HTR-8/SVneo (cell line): Measurements from ENCODE around the gene FLACC1.
"Not testable (repeated sequence)": the region's sequence is repeated elsewhere in the genome, so short reads cannot be mapped to it uniquely, and the experiment has no call there.

ENCODE experiments used
- DNase-seq: peaks from one replicate; pipeline ENCODE4 v3.0.0; 2011; ENCODE audit warnings: low spot score, mixed read lengths; ENCODE audit not compliant: insufficient read length
- FAIRE-seq: peaks from 2 replicates; lab custom pipeline; 2011; peaks lifted over from hg19 to GRCh38; lab: Jason Lieb, UNC

FLACC1 gene, protein sequence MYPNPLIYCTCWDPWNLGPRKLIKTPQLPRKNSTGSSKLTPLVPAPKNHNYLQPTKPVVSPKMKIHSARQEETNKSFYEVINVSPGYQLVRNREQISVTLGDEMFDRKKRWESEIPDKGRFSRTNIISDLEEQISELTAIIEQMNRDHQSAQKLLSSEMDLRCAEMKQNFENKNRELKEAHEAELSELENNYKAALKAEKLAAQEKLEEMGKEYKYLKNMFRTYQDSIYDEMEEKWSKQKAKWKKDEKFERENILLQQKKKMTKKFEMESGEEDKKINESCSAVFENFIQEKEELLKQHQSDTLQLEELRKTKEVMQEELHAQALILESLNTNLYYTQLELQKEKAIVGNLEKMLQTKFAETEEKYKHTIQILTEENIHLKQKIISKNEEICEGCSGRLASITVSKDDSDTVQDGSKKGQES

DNA sequence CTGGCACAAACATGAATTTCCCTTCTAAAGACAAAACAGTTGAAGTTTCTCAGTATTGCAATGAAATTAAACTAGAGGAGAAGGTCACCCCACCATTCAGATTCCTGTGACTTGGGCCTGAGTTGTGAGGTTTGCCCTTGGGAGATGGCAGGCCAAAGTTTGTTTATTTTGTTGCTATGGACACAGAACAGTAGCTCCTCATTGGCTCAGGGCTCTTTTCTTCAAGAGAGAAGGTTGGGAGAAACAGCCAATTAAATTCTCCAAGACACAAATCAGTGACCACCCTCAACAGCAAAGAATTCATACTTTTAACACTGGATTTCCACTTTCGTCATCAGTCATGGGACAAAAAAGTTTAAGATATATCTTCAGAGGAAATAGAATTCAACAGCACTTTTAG lies at the start of gene FLACC1:
Gene FLACC1, minus strand, starts transcription at position 125 of the 400 bp plus-strand sequence. CDS start 5,941 bp downstream, outside the sequence.
- FAIRE-seq: no peak
- DNase-seq: peak; percentile 56

DNA sequence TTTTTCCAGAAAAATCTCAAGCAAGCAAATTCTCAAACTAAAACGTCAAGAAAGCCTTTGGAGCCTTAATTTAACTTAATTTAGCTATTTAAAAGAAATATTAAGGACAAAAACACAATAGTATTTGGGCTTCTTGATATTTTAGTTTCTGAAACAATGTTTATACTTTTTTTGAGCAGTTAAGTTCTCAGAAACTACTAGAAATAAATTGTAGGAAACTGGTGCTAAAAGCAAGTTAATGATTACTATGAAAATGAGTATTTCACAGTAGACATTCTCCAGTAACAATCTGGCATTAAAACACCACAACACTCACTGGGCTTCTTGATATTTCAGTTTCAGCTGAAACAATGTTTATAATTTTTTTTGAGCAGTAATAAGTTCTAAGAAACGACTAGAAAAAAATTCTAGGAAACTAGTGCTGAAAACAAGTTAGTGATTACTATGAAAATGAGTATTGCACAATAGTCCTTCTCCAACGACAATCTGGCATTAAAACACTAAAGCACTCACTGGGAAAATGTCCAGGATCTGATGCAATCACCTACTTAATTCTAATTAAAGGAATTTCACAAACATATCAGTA lies 49.0 kb upstream of the FLACC1 start:
- no peak for FAIRE-seq
- DNase-seq: no peak

DNA sequence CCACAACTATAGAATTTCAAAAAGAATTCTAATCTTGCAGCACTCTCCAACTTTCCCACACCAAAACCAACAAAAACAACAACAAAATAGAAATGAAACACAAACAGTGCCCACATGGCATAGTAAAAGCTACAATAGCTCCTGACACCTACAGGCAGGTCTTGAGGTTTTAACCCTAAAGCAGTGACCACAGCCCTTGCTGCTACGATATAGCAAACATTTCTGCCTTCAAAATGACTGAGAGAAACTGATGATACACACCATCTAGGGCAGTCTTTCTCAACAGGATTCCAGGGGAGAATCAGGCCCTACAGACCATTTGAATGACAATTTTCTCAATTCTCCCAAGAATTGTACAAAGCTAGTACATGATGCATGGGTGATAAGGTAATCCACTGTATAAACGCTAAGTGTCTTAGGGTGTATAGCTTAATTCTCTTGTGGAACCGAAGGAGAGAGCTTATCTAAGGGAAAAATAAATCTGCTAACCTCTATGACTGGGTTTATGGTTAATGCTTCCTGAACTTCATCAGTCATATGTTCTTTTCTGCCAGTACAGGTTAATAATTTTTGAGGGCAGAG lies 47.6 kb upstream of the FLACC1 start:
- DNase-seq (no peak), FAIRE-seq (no peak)

DNA sequence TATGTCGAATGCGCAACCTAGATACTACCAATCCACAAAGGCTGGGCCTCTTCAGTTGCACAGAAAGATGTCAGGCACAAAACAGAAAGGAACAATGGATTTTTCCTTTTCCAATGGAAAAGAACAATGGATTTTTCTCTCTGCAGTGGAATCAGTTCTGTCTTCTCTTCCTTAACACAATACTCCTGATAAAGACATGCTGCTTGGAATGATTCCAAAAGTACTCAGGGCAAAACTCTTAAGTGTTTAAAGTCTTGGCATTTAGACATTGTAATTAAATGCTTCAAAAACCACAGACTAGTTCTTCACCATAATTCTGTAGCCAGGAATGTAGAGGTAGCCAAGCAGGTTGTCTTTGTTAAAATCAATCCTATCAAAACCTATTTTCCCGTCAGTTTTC lies 46.7 kb upstream of the FLACC1 start:
- DNase-seq (no peak), FAIRE-seq (peak; percentile 13)

DNA sequence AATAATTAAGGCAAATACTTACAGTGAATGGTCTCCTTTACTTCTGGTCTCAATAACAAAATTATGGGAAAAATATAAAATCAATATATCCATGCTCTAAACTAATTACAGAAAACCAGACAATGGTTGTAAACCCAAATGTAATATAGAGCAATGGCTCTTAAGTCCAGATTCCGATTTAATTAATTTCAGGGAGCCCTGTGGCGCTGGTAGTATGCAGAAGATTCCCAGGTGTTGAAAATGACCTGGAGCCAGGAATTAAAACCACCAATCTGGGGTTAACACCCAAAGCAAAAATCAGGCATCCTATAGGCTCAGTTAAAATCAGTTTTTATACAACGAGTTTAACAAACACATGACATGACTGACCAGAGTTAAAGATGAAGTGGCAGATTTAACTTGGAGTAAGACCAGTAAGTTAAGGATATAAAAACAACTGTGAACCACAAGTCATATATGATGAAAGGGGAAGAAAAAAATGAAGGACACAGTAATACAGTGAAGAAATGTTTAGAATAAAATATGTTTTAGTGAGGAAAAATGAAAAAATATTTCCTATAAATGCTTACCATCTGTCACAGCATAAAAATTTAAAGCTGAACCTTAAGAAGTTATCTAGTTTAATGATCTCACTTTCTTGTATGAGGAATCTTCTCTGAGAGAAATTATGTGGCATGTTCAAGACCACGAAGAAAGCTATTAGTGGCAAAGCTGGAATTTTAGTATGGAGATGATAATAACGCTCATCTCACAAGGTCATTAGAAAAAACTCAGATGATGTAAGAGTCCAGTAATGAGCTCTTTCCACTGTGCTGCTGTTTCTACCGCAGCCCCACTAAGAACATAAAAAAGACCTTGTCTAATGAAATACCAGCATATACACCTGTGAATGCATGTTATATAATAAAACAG lies 45.8 kb upstream of the FLACC1 start:
- DNase-seq (no peak), FAIRE-seq (no peak)

DNA sequence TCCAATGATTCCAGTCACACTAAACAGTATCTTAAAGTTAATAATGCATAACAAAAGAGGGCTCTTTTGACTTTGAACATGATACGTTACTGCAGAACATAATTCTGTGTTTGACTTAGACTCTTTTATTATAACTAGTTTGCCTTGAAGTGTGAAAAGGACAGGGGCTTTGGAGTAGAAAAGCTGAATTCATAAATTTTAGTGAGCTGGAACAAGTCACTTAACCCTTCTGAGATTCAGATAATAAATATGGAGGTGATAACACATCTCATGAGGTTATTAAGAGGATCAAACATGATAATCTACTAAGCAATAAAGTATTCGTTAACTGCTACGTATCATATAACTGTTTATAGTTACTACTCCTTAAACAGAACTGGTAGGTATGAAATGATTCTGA lies 44.7 kb upstream of the FLACC1 start:
- DNase-seq: no peak
- no peak for FAIRE-seq

DNA sequence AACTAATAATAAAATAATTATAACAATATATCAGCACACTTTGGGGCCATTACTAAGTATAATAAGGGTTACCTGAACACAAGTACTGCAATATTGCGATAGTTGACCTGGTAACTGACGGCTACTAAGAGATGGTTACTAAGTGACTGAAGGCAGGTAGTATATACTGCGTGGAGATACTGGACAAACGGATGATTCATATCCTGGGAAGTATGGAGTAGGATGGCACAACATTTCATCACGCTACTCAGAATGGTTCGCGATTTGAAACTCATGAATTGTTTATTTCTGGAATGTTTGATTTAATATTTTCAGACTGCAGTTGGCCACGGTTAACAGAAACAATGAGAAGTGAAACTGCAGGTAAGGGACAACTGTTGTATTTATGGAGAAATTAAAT lies 39.5 kb upstream of the FLACC1 start:
- no peak for FAIRE-seq
- DNase-seq: no peak

DNA sequence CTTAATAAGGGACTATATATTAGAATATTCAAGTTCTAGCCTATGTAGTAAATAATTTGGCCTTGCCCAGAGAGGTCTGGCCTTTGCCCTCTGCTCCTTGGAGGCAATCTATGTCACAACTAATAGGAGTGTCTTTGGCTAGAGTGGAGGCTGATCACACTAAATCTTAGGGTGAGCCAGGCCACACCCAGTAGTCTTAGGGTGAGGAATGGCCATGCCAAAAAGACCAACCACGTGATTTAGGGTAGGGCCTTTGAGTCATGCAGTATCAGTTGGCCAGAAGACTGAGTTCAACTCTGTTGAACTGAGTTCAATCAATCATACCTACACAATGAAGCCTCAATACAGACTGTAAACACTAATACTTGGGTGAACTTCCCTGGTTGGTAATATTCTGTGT lies 26.0 kb upstream of the FLACC1 start:
- FAIRE-seq (no peak), DNase-seq (no peak)

DNA sequence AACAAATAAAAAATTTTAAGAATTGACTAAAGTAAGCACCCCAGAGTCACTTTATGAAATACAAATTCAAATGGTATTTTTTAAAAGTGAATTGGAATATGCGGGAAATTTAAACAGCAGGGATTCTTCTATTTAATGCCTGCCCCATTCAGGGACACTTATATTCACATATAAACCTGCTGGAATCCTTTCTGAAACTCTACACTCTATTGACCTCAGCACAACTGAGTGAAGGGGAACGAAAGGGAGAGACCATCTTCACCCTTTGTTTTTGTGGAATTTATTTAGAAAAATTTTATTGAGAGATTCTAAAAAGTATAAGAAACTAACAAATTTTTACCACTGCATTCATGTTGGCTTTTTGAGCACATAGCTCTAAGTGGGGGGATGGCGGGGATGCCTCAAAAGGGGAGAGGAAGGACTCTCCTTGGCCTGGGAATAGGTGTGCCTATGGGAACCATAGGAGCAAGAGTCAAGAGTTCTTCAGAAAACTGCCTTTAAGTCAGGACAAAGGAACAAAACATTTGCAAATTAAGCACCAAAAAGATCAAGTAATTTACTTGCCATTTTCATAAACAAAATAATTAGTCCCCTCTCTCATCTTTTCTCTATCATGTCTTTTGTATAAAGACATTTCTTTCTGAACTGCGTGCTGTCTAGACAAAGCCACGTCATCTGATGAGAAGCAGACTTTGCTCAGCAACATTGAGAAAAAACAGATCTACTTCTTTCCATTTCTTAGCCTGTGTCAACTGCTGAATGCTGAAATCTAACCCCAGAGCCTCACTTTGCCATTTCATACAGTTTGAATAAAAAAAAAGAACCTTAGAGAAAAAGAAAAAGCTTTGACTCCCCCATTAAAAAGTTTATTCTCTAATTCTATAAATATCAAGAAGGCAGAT lies 21.6 kb upstream of the FLACC1 start:
- FAIRE-seq (no peak), DNase-seq (no peak)

DNA sequence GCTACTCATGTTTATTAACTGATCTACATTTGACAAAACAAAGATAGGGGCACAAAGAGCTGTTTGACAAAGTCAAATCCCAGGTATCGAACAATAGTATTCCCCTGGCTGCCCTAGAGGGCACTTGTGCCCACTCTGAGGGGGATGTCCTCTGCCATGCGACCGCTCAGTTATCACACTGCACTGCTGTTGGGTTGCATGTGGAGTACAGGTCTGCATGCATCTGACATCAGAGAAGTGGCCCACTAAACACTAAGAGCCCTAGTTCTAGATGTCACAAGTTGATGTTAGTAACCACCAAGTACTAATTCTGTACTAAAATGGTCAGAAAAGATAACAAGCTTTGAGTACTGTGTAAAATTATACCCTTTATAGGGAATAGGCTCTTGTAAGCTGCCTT lies 20.1 kb upstream of the FLACC1 start:
- FAIRE-seq (no peak), DNase-seq (no peak)

DNA sequence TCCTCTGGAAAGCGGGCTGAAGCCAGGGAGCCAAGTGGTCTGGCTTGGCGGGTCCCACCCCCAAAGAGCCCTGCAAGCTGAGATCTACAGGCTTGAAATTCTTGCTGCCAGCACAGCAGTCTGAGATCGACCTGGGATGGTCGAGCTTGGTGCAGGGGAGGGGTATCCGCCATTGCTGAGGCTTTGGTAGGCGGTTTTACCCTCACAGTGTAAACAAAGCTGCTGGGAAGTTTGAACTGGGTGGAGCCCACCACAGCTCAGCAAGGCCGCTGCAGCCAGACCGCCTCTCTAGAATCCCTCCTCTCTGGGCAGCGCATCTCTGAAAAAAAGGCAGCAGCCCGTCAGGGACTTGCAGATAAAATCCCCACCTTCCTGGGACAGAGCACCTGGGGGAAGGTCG lies 12.6 kb upstream of the FLACC1 start:
- FAIRE-seq (no peak), DNase-seq (no peak)

DNA sequence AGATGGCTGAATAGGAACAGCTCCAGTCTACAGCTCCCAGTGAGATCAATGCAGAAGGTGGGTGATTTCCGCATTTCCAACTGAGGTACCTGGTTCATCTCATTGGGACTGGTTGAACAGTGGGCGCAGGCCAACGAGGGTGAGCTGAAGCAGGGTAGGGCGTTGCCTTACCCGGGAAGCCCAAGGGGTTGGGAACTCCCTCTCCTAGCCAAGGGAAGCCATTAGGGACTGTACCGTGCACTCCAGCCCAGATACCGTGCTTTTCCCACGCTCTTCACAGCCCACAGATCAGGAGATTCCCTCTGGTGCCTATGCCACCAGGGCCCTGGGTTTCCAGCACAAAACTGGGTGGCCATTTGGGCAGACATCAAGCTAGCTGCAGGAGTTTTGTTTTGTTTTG lies 12.2 kb upstream of the FLACC1 start:
- not testable (repeated sequence) for DNase-seq, FAIRE-seq

DNA sequence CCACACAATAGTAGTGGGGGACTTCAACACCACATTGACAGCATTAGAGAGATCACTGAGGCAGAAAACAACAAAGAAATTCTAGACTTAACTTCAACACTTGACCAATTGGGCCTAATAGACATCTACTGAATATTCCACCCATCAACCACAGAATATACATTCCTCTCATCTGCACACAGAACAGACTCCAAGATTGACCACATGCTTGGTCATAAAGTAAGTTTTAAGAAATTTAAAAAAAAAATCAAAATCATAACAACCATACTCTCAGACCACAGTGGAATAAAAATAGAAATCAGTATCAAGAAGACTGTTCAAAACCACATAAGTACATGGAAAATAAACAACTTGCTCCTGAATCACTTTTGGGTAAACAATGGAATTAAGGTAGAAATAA lies 9.0 kb upstream of the FLACC1 start:
- FAIRE-seq: no peak
- no peak for DNase-seq

DNA sequence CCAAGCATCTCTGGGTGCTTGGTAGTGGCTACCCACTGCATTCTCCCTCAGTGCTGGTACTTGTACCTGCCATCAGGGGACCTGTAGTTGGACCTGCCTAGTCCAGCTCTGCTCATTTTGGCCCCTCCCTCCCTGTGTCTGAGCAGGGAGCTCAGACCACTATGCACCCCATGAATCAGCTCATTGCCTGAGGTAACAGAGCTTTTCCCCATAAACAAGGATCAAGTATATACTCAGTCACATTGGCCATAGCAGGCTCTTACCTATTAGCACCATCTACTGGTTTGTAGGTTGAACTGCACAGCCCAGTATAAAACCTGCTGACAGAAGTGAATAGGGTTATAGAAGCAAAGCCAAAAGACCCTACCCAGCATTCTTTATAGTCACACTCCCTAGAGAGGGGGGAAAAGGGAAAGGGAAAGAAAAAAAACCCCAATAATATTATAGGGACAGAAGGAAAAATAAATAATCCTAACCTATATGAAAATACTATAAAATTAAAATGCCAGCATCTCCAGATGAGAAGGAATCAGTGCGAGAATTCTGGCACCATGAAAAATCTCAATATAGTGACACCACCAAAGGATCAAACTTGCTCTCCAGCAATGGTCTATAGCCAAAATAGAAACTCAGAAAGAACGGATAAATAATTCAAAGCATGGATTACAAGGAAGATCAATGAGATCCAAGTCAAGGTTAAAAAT lies 6.9 kb upstream of the FLACC1 start:
- DNase-seq: peak; percentile 40
- no peak for FAIRE-seq

DNA sequence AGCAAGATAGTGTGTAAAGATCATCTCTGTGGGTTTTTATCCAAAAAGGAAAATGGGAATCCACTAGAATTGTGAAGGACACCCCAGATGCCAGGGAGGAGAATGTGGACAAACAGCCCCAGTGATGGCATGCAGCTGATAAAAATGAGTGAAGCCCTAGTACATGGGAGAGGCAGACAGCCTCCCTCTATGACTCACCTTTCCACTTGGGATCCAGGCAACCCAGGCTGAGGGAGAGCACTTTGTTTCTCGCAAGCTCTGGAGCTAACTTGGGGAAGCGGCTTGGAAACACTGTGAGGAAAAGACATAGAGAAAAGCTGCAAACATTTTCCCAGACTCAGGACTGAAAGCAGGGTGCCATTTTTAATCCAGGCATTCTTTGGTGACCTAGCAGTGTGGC lies 5.3 kb upstream of the FLACC1 start:
- FAIRE-seq: no peak
- DNase-seq: no peak

DNA sequence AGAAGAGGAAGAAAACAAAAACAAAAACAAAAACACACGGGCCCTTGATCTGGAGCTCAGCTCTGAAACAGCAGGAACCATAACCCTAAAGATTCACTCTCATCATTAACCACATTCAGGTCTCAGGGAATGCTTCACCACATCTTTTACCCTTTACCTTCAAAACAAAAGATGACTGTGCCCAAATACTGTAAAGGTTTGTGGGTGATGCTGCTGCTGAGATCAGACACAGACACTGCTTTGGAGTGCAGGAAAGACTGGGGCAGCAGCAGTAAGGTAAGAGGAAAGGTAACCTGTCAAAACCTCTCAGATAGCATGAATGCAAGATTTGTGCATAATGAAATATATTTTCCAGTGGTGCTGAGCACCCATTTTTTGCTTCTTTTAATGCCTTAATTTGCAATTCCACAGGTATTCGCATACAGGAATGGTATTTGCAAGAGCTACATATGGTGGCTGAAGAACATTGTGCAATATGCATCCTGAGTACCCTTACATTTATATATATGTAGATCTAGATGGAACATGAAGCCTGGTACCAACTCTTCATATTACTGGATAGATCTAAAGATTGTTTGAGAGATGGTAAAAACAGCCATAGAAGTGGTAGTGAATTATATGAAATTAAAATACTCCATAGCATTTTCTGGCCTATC lies 4.1 kb upstream of the FLACC1 start:
- FAIRE-seq (no peak), DNase-seq (no peak)

DNA sequence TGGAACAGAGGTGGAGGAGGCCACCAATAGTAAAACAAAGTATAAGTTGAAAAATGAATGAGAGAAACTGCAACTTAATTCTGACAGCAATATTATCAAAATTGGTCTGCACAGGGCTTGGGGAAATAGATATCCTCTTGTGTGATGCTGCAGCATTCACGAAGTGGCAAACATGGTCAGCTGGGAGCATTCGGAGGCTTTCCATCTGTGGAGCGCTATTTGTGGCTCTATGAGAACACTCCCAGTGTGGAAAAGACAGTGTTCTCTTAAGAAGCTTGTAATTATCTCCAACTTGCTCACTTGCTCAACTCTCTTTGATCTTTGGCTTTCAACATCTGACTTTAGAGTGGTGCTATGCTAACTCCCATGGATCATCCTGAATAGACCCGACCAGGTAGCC lies 3.1 kb upstream of the FLACC1 start:
- DNase-seq: no peak
- no peak for FAIRE-seq

DNA sequence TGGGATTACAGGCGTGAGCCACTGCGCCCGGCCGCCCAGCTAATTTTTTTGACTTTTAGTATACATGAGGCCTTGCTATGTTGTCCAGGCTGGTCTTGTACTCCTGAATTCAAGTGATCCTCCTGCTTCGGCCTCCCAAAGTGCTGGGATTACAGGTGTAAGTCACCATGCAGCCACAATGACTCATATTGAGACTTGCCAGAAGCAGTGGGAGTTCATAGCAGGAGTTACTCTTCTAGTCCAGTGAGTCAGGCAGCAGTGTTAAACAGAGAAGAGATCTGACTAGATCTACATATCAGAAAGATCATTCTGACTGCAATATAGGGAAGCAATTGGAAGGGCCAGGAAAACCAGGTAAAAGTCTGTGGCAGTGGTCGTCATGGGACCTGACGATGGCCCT lies 1.5 kb upstream of the FLACC1 start:
- FAIRE-seq: no peak
- peak; percentile 52 for DNase-seq
